IPS-18c (cell line): ENCODE results near the gene DNPEP.
"Not testable (repeated sequence)": the region's sequence is repeated elsewhere in the genome, so short reads cannot be mapped to it uniquely, and the experiment has no call there.

Experiments used
- H3K4me3 ChIP-seq: 2 replicates; pipeline ENCODE4 v1.7.0; 2013; ENCODE audit warnings: low read depth, mild to moderate bottlenecking, low read length, moderate library complexity; ENCODE audit not compliant: insufficient read depth
- H3K9me3 ChIP-seq: one replicate; pipeline ENCODE4 v1.6.1; 2013; ENCODE audit warnings: mild to moderate bottlenecking, low read length, moderate library complexity; ENCODE audit not compliant: control insufficient read depth, insufficient read depth

Gene DNPEP

DNA sequence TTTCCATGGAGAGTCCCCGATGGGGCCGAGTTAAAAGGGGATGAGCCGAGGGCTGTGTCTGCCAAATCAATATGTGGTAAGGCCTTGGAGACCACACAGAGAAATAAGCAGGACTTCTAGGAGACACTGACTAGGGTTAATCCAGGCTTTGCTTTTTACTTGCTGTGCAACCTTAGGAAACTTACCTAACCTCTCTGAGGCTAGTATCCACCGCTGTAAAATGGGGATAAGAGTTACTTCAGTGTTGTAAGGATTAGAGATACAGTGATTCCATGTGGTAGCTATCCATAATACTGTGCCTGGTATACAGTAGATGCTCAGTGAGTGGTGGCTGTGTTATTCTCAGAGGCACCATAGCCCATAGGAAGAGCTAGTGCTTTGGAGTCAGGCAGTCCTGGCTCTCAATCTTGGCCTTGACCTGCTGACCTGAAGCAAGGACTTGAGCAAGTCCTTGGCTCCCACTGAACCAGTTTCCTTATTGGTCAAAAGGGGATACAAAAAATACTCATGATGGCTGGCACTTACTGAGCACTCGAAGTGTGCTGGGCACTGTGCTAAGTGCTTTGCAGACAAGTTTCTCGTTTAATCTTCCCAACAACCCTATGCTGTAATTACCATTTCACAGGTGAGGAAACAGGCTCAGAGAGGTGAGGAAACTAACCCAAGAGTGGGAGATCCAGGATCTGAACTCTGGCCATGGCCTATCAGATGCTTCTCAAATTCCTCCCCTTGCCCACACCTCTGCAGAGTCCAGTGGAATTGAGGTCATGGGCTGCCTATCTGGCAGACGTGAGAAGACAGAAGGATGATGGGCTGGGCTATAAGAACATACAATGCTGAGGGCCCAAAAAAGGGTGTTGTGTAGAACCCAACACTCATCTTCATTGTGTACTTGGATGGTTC lies 18.5 kb upstream of the DNPEP start:
- no peaks in the 10 kb centered on the region for H3K9me3 ChIP-seq
- H3K4me3 ChIP-seq, result no peak overlapping the region; the same call in 1 of the 2 replicates

DNA sequence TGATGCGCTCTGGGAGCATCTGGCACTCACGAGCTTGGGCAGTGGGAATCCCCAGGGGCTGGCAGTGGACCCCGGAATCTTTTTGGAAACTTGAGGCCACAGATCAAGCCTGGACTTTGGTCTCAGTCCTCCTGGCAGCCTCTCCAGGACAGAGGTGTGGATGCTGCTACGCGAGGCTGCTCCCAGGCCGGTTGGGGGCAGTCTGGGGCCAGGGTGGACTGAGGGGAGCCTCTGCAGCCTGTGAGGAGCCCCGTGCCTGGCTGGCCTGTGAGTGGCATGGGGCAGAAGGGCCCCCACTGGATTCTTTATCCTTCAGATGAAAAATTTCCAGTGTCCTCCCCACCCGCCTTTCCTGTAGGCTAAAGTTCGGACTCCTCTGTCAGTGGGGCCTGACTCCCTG lies 17.7 kb upstream of the DNPEP start:
- no peaks in the 10 kb centered on the region for H3K9me3 ChIP-seq
- no peak overlapping the region for H3K4me3 ChIP-seq

DNA sequence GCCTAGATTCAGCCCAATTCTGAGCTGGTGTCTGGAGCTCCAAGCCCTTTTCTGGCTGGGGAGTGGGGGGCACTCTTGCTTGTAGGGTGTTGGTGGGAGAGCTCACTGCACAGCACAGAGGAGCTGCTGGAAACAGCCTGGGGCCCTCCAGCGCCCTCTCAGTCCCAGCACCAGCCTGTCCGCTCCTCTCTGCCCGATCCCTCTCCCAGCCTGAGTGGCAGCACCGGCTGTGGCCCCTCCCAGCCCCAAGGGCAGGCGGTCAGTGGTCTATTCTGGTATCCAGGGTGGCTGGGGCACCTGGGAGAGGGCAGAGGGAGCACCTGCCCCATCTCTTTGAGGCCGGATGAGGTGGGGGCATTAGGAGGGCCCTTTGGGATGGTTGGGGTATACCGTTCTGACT lies 17.2 kb upstream of the DNPEP start:
- Histone ChIP-seq H3K4me3 (no peak overlapping the region), H3K9me3 (no peaks in the 10 kb centered on the region)

DNA sequence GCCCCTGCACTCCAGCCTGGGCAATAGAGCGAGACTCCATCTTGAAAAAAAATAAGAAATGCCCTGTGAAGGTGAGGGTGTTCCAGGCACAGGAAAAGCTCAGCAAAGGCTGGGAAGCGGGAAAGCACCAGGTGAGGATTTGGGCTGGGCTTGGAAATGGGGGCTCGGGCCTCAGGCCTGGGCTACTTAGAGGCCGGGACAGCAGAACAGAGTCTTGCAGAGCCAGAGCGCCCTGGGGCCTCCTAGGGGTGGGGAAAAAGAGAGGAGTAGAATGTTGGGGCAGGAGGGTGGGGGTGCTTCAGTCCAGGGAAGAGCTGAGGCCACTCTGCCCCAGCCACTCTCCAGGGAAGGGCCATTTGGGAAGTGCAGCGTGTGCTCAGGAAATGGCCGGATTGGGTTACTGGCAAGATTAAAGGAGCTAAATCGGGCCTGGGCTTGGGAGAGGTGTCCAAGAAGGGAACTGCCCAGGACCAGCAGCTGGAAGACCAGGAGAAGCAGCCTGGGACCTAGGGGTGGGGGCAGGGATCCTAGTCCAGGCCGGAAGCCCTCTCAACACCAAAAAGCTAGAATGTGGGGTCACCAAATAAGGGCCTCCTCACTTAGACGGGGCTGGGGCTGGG lies 16.7 kb upstream of the DNPEP start:
- Histone ChIP-seq H3K4me3 (no peak overlapping the region), H3K9me3 (no peaks in the 10 kb centered on the region)

DNA sequence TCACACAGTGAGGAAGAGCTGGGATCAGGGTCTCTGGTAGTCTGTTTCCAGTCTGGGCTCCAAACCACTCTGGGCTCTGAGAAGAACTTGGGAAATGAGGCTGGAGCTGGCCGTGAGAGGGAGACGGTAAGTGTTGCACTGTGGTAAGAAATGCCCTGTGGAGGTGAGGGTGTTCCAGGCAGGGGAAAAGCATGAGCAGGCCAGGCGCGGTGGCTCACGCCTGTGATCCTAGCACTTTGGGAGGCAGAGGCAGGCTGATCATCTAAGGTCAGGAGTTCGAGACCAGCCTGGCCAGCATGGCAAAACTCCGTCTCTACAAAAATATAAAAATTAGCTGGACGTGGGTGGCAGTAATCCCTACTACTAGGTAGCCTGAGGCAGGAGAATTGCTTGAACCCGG lies 16.1 kb upstream of the DNPEP start:
- Histone ChIP-seq H3K4me3 (no peak overlapping the region), H3K9me3 (no peaks in the 10 kb centered on the region)

DNA sequence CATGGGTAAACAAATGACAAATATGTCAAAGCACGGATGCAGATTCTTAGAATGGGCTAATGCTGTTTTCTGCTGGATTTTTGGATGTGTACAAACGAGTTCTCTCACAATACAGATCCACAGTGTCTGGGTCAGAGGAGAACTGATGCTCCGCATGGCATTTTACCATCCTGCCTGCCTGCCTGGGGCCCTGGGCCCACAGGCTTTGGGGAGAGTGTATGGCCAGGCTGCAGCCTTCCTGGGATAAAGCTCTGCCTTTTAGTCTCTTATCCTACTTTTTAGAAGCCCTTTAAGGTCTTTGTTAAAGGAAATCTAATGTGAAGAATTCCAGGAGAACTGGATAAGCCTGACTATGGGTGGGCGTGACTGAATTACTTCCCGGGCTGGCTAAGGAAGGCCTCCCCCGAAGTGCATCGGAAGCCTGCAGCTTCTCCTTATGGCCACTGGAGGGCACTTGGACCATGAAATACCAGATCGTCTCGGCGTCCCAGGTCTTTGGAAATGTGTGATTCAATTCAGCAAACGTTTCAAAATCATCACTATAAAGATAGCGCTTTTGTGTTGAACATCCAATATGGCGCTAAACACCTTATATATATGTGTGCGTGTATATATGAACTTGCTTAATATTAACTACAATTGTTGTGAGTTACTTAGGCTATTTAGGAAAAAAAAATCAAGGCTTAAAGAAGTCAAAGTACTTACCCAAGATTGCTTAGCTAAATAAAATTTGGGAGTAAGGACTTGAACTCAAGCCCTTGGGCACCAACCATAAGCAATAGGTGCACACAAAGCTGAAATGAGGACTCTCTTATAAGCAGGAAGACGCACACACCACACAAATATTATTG lies 15.2 kb upstream of the DNPEP start:
- no peak overlapping the region for H3K4me3 ChIP-seq

DNA sequence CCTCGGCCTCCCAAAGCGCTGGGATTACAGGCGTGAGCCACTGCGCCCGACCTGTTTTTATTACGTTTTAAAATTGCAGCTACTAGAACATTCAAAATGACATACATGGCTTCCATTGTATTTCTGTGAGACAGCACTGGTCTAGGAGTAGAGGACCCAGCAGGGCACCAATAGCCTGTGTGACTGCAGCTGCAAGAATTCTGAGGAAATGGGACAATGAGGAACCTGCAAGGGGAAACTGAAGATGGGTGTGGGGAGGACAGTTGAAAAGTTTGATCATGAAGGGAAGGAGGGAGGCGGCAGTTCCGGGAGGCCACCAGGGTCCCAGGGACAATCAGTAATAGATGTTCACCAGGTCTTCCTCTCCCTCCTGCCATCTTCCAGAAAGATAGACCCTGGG lies 13.9 kb upstream of the DNPEP start:
- Histone ChIP-seq H3K9me3 (no peaks in the 10 kb centered on the region), H3K4me3 (no peak overlapping the region)

More for the DNA sequence above, 15.2 kb upstream of the DNPEP start:
- no peaks in the 10 kb centered on the region for H3K9me3 ChIP-seq

DNA sequence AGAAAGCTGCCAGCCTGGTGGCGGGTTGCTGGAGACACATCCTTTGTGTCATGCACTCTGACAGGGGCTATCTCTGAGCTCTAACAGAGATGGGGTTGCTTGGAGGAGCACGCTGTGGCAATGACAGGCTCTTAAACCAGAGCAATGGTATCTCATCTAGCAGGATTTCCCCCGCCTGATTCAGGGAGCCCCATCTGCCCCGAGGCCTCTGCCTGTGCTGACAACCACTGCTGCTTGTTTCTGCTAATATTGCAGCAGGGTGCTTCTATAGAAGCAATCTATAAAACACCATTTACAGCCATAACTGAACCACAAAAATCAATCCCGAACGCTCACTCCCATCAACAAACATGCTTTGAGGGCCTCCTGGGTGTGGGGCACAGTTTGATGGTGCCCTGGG lies 12.8 kb upstream of the DNPEP start:
- H3K9me3 ChIP-seq, result no peaks in the 10 kb centered on the region
- H3K4me3 ChIP-seq, result no peak overlapping the region

DNA sequence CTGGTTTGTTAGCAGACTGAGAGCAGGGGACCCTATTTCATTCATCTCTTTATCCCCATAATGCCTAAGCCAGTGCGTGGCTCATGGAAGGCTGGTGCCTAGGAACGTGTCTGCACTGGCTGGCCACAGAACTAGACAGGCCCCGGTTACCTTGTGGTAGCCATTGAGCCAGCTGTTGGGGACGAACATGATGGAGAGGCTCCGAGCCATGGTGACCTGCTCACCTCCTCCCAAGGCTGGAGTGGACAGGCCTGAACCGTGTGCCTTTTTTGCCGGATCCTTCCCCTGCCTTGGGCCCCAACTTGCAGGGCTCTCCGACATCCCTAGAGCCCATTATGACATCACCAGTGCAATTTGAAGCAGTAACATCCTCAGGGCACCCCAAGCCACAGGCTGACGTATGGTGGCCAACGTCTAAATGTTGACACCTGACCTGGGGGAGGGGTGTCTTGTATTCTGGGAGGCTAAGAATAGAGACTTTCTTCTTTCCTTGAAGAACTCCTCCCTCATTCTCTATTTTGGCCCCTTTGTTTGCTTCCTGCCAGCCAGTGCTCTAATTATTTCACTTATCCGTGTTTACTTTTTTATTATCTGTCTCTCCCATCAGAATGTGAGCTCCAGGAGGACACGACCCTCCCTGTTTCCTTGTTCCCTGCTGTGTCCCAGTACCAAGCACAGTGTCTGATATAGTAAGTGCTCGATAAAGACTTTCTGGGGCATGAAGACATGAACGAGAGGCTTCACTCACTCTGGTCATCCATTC lies 12.2 kb upstream of the DNPEP start:
- Histone ChIP-seq H3K4me3 (no peak overlapping the region), H3K9me3 (no peaks in the 10 kb centered on the region)

DNA sequence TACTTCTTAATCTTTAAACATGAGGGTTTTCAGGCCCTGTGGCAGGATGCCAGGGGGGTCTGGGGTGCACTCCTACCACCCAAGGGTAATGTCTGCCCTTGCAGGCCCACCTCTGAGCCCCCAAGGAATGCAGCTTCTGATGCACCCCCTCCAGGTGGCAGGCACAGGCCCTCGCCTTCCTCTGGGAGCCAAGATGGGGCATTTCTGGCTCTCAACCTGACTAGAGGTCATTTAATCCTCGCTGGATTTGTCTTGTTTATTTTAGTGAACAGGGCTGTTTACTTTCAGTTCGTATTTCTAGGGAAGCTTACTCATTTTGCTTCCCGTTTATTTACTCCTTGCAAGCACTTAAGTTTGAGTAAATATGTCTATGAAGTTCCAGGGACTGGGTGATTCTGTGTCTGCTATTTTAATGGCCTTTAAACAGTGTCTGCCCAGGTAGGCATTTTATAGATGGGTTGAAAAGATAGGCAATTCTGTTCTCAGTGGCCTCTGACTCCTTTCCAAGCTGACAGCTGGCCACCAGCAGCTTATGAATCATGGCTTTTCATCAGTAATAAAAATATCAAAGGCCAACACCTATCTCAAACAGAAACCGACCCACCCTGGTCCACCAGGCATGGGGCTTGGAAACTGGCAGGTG lies 11.1 kb upstream of the DNPEP start:
- Histone ChIP-seq H3K9me3 (no peaks in the 10 kb centered on the region), H3K4me3 (no peak overlapping the region)

DNA sequence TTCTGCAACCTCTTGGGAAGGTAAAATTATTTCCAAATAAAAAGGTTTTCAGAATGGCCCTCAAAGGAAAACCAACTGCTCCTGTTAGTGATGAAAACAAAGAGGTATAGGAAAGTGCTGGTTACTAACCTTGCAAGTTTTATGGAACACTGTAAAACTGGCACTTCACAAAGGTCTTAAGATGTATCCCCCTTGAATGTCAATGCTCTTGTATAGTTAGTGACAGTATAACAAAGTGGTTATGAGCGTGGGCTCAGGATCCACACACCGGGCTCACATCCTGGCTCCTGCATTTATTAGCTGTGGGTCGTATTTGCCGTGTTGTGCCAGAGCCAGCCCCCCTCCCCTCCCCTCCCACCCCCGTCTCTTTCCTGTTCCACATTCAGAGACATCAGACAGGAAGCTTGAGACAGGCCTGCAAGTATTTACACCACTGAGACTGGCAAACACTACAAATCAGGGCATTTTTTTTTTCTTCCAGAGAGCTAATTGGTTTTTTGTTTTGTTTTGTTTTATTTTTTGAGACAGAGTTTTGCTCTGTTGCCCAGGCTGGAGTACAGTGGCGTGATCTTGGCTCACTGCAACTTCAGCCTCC lies 9.2 kb upstream of the DNPEP start:
- Histone ChIP-seq H3K9me3 (peaks cover 2% of the 10 kb centered on the region), H3K4me3 (no peak overlapping the region)

DNA sequence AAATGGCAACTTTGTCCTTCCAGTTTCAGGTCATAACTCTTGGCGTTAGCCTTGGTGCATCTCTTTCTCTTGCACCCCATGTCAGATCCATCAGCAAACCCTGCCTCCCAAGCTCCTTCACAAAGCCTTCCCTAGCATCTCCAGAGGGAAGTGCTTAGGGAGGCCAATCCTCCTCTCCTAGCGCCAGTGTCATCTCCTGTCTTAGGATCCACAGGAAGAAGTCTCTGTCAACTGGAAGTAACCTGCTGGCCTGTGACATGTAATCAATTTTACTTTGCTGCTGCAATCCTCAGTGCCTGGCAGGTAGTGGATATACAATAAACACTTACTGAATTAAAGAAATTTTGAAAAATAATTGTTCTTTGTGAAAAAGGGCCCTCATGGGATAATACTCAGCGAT lies 7.9 kb upstream of the DNPEP start:
- Histone ChIP-seq H3K4me3 (no peak overlapping the region), H3K9me3 (peaks cover 2% of the 10 kb centered on the region)

DNA sequence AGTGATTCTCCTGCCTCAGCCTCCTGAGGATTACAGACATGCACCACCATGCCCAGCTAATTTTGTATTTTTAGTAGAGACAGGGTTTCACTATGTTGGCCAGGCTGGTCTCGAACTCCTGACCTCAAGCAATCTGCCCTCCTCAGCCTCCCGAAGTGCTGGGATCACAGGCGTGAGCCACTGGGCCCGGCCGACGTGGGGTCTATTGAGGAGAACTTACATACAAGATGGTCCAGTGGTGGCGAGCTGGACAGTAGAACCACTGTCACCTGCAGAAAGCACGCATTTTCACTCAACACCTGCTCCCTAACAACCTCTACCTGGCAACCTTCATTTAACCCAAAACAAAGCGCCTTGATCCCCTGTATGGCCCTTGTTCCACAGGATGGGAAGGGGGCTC lies 7.3 kb upstream of the DNPEP start:
- H3K9me3 ChIP-seq, result not testable (repeated sequence)

DNA sequence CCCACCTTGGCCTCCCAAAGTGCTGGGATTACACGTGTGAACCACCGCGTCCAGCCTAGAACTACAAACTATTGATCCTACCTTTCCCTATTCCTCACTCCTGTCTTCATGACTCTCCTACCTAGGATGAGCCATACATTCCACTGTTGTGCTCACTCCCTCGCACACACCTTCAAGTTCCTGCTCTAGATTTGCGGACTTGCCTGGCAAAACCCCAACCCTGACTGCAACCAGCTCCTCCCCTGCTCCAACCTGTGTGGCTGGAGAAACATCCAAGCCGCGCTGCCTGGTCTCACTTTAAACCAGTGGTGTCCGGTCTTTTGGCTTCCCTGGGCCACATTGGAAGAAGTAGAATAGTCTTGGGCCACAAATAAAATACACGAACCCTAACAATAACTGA lies 5.0 kb upstream of the DNPEP start:
- Histone ChIP-seq H3K4me3 (no peak overlapping the region), H3K9me3 (peaks cover 2% of the 10 kb centered on the region)

More for the DNA sequence above, 7.3 kb upstream of the DNPEP start:
- H3K4me3 ChIP-seq, result not testable (repeated sequence)

DNA sequence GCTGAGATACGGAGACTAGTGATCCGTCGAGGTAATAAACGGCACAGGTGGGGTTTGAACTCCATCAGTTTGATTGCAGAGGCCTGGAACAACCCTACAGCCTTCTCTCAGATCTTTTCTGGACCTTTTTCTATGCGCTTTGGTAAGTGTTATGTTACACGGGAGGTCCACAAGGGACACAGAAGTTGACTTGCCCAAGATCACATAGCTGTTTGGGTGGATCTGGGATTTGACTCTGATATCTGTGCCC lies 1.1 kb upstream of the DNPEP start:
- peak overlapping the region; percentile 73; the same call in 1 of the 2 replicates for H3K4me3 ChIP-seq
- peaks cover 2% of the 10 kb centered on the region for H3K9me3 ChIP-seq

DNA sequence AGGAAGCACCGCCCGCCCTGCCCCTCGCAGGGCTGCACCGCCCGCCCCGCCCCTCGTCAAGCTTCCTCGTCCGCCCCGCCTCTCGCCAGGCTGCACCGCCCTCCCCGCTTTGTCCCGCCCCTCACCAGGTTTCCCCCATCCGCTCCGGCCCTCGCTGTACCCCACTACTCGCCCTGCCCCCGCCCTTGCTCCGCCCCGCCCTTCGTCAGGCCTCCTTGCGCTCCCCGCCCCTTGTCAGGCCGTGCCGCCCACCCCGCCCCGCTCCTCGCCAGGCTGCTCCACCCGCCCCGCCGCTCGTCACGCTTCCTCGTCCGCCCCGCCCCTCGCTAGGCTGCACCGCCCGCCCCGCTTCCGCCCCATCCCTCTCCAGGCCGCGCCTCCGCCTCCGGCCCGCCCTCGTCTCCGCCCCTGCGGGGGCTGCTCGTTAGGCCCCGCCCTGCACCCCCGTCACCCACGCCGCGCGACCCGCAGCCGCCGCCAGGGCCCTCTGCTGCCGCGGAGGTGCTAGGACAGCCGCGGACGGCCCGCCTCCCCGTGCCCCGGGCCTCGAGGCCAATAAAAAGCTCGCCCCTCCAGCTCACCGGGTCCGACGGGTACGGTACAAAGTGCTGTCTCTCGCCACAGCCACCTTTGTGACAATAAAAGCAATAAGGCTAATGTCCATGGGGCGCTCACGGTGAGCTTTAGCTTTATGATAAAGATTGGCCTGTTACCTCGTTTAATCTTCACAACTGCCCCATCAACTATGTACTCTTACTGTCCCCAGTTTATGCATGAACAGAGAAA lies 602 bp upstream of the DNPEP start:
- Histone ChIP-seq H3K4me3 (peak overlapping the region; percentile 73), H3K9me3 (no peaks in the 10 kb centered on the region)
